Nucleus accumbens (tissue), 56 donors: Measurements from ENCODE around the gene ABLIM1.

Experiments used
- DNase-seq, 56 donors: peaks; one replicate each; lab custom pipeline; 2025; lab: John Stamatoyannopoulos, UW

The ABLIM1 gene

GRCh38 chr10:114552050-114552449 lies 106.0 kb downstream of the ABLIM1 start:
- no peak for DNase-seq

GRCh38 chr10:114551636-114551972 lies 106.5 kb downstream of the ABLIM1 start:
- no peak for DNase-seq

GRCh38 chr10:114550756-114551635 lies 107.1 kb downstream of the ABLIM1 start:
- DNase-seq, result peak in 17 of 56 donors; percentile 4 to 82 (median 14)

- no peak for DNase-seq
Observed at GRCh38 chr10:114548662-114549061, 109.4 kb downstream of the ABLIM1 start.

DNA sequence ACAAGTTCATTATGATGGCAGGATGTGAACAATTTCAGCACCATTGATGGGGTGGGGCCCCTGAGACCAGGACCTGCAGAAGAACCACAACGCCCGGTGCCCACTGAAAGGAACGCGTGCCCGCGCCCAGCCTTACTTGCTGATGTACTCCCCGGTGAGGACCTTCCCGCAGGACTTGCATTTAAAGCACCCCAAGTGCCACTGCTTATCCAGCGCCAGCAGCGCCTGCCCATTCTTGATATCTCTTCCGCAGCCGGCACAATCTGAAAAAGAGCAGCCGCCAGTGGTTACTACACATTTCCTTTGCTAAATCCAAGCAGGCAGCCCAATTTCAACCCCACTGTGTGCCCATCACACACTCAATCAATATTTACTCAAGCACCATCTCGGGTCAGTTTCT lies 110.6 kb downstream of the ABLIM1 start:
- DNase-seq, result no peak

GRCh38 chr10:114547056-114547455 lies 111.0 kb downstream of the ABLIM1 start:
- DNase-seq, result no peak

GRCh38 chr10:114545819-114546218 lies 112.3 kb downstream of the ABLIM1 start:
- DNase-seq, result no peak

- DNase-seq, result no peak
Observed at GRCh38 chr10:114545071-114545470, 113.0 kb downstream of the ABLIM1 start.

DNA sequence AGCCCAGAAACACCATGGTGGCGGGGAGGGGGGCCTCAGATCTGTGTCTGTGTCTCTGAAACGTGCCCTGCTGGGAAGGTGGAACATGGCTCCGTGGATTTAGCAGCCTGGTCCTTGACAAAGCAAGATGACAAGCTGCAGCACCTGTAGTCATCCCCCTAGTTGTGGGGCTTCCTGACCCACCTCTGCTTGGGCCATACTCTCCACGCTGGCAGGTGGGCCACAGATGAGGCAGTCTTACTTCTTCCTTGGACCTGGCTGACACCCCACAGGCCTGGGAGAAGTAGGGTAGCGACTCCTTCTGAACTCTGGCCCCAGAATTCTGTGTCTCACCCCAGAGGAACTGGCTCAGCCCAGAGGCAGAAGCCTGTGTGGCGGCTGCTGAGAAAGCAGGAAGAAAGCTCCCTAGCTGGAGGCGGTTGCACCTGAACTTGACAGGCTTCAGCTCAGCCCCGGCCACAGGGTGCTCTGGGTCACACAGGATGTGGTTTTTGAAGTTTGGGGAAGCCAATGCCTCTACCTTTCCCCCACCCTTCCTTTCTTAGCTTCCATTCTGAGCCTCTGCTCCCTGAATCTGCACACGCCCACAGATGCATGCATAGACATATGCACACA lies 113.9 kb downstream of the ABLIM1 start:
- DNase-seq, result no peak

- no peak for DNase-seq
Observed at GRCh38 chr10:114543456-114543855, 114.6 kb downstream of the ABLIM1 start.

DNA sequence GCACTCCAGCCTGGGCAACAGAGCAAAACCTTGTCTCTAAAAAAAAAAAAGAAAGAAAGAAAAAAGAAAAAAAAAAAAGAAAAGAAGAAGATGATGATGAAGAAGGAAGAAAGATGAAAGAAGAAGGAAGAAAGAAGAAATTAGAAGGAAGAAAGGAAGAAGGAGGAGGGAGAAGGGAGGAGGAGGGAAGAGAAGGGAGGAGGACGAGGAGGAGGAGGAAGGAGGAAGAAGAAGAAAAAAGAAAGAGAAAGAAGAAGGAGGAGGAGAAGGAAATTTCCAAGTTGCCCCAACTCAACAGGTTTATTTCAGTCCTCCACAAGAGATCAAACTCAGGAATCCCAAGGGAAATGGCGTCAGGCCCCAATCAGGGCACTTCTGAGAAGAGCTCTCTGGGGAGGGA lies 115.7 kb downstream of the ABLIM1 start:
- no peak for DNase-seq

DNA sequence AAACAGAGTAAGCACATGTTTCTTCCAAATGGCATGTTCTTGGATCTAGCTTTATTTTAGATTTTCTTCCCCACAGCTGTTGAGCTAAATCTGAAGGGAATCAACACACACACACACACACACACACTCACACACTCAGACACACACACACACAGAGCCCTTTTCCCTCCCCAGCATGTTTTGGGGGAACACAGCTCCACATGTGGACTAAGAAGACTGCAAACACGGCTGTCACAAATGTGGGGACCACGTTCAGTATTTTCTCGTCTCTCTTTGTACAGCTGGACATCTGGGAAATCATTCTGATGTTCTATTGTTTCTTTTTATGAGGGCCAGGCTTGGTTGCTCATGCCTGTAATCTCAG lies 116.3 kb downstream of the ABLIM1 start:
- DNase-seq, result no peak

DNA sequence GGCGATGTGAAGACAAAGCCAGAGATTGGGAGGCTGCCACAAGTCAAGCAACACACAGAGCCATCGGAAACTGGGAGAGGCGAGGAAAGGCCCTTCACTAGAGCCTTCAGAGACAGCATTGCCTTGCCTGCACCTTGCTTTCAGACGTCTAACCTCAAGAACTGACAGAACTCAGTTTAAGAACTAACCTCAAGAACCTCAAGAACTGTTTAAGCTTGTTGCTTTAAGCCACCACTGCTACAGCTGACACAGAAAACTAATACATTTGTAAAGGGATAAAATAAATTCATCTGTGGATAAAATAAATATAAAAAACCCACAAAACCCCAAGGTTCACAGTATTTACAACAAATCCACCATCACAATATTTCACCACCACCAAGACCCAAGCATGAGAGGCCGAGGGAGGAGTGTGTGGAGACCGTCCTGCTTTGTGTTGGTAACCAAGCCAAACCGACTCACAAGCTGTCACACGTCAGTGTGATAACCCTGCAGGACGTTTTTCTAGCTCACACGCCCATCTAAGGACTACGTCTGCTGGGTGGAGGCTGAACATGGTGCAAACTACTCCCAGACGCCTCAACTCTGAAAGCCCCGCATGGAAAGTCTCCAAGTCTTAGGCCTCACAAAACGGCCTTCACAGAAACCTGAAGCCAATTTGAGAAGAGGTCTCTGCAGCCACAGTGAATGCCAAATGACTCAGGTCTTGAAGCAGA lies 116.8 kb downstream of the ABLIM1 start:
- DNase-seq, result no peak

DNA sequence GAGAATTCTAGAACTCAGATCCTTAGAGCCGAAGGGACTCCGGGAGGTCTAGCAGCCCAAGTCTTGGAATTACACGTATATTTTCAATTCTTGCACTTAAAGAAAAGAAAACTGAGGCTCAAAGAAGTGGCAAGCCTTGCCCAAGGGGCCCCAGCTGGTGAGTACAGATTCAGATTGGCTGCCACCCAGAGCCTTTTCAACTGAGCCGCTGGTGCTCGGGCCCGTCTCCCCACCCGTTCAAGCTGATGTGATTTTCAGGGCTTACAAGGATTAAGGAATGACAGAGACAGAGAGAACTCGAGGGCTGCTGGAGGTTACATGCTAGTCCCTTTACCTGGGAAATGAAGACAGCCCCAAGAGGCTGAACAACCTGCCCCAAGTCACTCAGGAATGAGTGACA lies 117.8 kb downstream of the ABLIM1 start:
- DNase-seq, result peak in 5 of 56 donors; percentile 4 to 38 (median 9)

DNA sequence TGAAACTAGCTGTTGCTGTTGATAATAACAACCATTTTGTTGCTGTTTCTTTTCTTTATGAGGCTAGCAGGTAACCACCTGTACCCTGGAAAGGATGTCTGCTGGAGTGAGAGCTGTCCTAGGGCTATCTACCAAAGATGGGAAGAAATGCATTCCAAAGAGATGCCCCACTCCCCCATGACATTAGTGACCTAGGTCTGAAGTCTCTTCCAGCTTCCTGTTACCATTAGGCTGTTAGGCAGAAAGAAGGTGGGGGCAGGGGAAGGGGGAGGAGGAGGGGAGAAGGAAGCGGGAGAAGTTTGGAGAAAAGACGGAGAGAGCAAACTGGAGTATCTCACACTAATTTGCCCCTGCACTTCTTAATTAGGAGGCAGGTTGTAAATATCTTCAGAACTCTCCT lies 118.5 kb downstream of the ABLIM1 start:
- no peak for DNase-seq

DNA sequence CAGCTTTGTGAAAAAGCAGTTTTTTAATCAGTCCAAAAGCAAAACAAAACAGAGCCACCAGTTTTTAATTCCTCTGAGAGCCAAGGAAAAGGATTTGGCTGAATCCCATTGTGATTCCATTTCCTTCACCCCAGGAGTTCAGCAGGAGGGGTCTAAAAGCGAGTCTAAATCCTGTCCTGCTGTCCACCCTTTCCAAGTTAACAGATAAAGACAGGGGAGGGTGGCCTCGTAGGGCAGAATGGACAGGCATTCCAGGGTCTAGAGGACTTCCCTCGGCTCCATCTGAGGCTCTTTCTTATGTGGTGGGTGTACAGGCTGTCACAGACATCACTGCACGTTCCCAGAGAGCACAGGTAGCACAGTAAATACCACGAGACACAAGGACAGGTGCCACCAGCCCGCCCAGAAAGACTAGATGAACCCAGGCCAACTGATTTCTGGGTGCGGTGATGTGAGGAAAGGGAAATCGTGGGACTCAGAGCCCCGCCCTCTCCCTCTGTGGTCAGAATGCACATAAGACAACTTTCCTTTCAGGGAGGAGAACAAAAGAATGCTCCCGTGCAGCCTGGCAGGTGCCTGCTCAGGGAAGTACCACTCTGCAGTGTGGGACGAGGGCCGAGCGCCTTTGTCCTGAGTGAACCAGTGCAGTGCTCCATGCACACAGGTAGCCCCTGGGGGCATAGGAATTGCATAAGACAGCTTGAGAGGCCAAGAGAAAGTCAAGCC lies 119.7 kb downstream of the ABLIM1 start:
- DNase-seq, result no peak

DNA sequence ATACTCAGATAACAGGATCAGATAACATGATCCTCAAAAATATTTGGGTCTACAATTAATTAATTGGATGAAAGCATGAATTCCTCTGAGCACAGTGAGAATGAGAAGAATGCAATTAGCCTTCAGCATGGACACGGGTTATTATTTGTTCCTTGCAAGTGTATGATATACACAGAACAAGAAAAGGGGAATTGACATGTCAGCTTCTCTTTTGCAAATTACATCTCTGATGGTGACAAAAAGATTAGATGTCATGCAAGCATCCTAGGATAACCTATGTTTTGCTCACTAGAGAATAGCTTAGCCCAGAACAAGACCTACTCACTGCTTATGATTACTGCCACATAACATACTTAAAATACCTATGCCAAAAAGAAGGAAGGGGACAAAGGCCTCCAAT lies 120.3 kb downstream of the ABLIM1 start:
- DNase-seq, result no peak

GRCh38 chr10:114534571-114534981 lies 123.5 kb downstream of the ABLIM1 start:
- no peak for DNase-seq

GRCh38 chr10:114532226-114532625 lies 125.8 kb downstream of the ABLIM1 start:
- no peak for DNase-seq

- DNase-seq, result peak in 41 of 56 donors; percentile 1 to 85 (median 39)
Observed at GRCh38 chr10:114526504-114527238, 131.4 kb downstream of the ABLIM1 start.
